H9 (cell line): ENCODE data around the gene ADAMTSL4. TPM values are rescaled to one million over a fixed set of nuclear protein-coding genes. Genes with fewer than 3 reads are reported as not detected.

ENCODE experiments used
- DNase-seq: peaks from one replicate; pipeline ENCODE4 v3.0.0-alpha.2; 2017
- H2AFZ ChIP-seq: one replicate; pipeline ENCODE4 v1.6.1; 2013; ENCODE audit warnings: mild to moderate bottlenecking, low read length, control low read depth, moderate library complexity
- H2AK5ac ChIP-seq: 2 replicates; pipeline ENCODE4 v1.6.1; 2013; ENCODE audit warnings: low read length, control low read depth, mixed read lengths; ENCODE audit not compliant: insufficient read length
- H2BK120ac ChIP-seq: one replicate; pipeline ENCODE4 v1.6.1; 2013; ENCODE audit warnings: low read depth, mild to moderate bottlenecking, low read length, control low read depth, inconsistent platforms; ENCODE audit not compliant: poor library complexity, severe bottlenecking
- H2BK12ac ChIP-seq: 2 replicates; pipeline ENCODE4 v1.6.1; 2013; ENCODE audit warnings: low read length, control low read depth, mixed read lengths, low read depth; ENCODE audit not compliant: insufficient read length
- H2BK15ac ChIP-seq: 2 replicates; pipeline ENCODE4 v1.6.1; 2013; ENCODE audit warnings: low read depth, low read length, control low read depth
- H2BK20ac ChIP-seq: one replicate; pipeline ENCODE4 v1.6.1; 2013; ENCODE audit warnings: low read depth, mild to moderate bottlenecking, low read length, control low read depth, inconsistent platforms; ENCODE audit not compliant: poor library complexity, severe bottlenecking
- H2BK5ac ChIP-seq: 2 replicates; pipeline ENCODE4 v1.6.1; 2013; ENCODE audit warnings: low read length, control low read depth, mixed read lengths; ENCODE audit not compliant: insufficient read length
- H3K14ac ChIP-seq: 2 replicates; pipeline ENCODE4 v1.6.1; 2013; ENCODE audit warnings: low read length, control low read depth; ENCODE audit not compliant: insufficient read depth
- H3K18ac ChIP-seq: 2 replicates; pipeline ENCODE4 v1.6.1; 2013; ENCODE audit warnings: low read depth, mild to moderate bottlenecking, mixed read lengths, low read length, control low read depth; ENCODE audit not compliant: insufficient read length
- H3K23ac ChIP-seq: 2 replicates; pipeline ENCODE4 v1.6.1; 2013; ENCODE audit warnings: low read length, control low read depth, mixed read lengths, low read depth; ENCODE audit not compliant: insufficient read length
- H3K23me2 ChIP-seq: 2 replicates; pipeline ENCODE4 v1.6.1; 2013; ENCODE audit warnings: low read depth, mild to moderate bottlenecking, mixed read lengths, low read length, control low read depth; ENCODE audit not compliant: insufficient read length, poor library complexity, severe bottlenecking
- H3K27ac ChIP-seq: 2 replicates; pipeline ENCODE4 v1.5.1; 2013; ENCODE audit warnings: low read length, control low read depth, mixed read lengths, low read depth; ENCODE audit not compliant: insufficient read length
- H3K27me3 ChIP-seq: 2 replicates; pipeline ENCODE4 v1.6.1; 2013; ENCODE audit warnings: low read length, control low read depth, inconsistent platforms; ENCODE audit not compliant: insufficient read depth
- H3K4ac ChIP-seq: 2 replicates; pipeline ENCODE4 v1.6.1; 2013; ENCODE audit warnings: low read depth, mild to moderate bottlenecking, control low read depth, inconsistent platforms, low read length, moderate library complexity
- H3K4me1 ChIP-seq: 2 replicates; pipeline ENCODE4 v1.6.1; 2013; ENCODE audit warnings: low read length, control low read depth, inconsistent platforms; ENCODE audit not compliant: insufficient read depth
- H3K4me2 ChIP-seq: 2 replicates; pipeline ENCODE4 v1.6.1; 2013; ENCODE audit warnings: low read length, control low read depth, mixed read lengths; ENCODE audit not compliant: insufficient read length, insufficient read depth
- H3K56ac ChIP-seq: 2 replicates; pipeline ENCODE4 v1.6.1; 2013; ENCODE audit warnings: low read depth, mild to moderate bottlenecking, mixed read lengths, low read length, control low read depth; ENCODE audit not compliant: insufficient read length
- H3K79me1 ChIP-seq: 2 replicates; pipeline ENCODE4 v1.6.1; 2013; ENCODE audit warnings: low read depth, mild to moderate bottlenecking, moderate library complexity, low read length, control low read depth, inconsistent platforms; ENCODE audit not compliant: insufficient read depth, poor library complexity, severe bottlenecking
- H3K79me2 ChIP-seq: 2 replicates; pipeline ENCODE4 v1.6.1; 2013; ENCODE audit warnings: low read length, control low read depth, inconsistent platforms; ENCODE audit not compliant: insufficient read depth
- H3K9ac ChIP-seq: 2 replicates; pipeline ENCODE4 v1.6.1; 2013; ENCODE audit warnings: low read length, control low read depth, mixed read lengths; ENCODE audit not compliant: insufficient read length; ENCODE audit errors: extremely low read depth
- H3K9me3 ChIP-seq: one replicate; pipeline ENCODE4 v1.6.1; 2013; ENCODE audit warnings: low read depth, low read length, inconsistent platforms; ENCODE audit not compliant: control insufficient read depth
- H3T11ph ChIP-seq: one replicate; pipeline ENCODE4 v1.6.1; 2013; ENCODE audit warnings: mild to moderate bottlenecking, low read length, control low read depth, inconsistent platforms
- H4K20me1 ChIP-seq: one replicate; pipeline ENCODE4 v1.6.1; 2013; ENCODE audit not compliant: control insufficient read depth, insufficient read length, insufficient read depth
- H4K5ac ChIP-seq: 2 replicates; pipeline ENCODE4 v1.6.1; 2013; ENCODE audit warnings: low read depth, mild to moderate bottlenecking, mixed read lengths, low read length, control low read depth; ENCODE audit not compliant: insufficient read length
- H4K8ac ChIP-seq: replicated peaks from 2 replicates; pipeline ENCODE4 v1.6.1; 2013; ENCODE audit warnings: low read length, control low read depth, mixed read lengths, low read depth; ENCODE audit not compliant: insufficient read length
- H4K91ac ChIP-seq: 2 replicates; pipeline ENCODE4 v1.6.1; 2013; ENCODE audit warnings: low read depth, mild to moderate bottlenecking, moderate library complexity, mixed read lengths, low read length, control low read depth; ENCODE audit not compliant: insufficient read length
- H3K27ac Mint-ChIP-seq, 3 experiments: 2 replicates in 2 of 3; 3 replicates in 1 of 3; pipeline ENCODE4 v1.8.0; 2020 to 2021; ENCODE audit warnings: mixed read lengths in 3 of 3, mild to moderate bottlenecking in 1 of 3, moderate library complexity in 1 of 3
- H3K27me3 Mint-ChIP-seq: 2 replicates; pipeline ENCODE4 v1.8.0; 2021; ENCODE audit warnings: low read depth, mild to moderate bottlenecking, moderate library complexity, mixed read lengths
- H3K36me3 Mint-ChIP-seq, 3 experiments: 2 replicates in 2 of 3; 3 replicates in 1 of 3; pipeline ENCODE4 v1.8.0; 2020 to 2021; ENCODE audit warnings: low read depth in 3 of 3, mixed read lengths in 3 of 3; ENCODE audit not compliant: insufficient read depth in 1 of 3
- H3K4me1 Mint-ChIP-seq, 2 experiments: 2 replicates each; pipeline ENCODE4 v1.8.0; 2020; ENCODE audit warnings: mixed read lengths in 2 of 2
- H3K4me3 Mint-ChIP-seq, 2 experiments: 2 replicates in 1 of 2; 3 replicates in 1 of 2; pipeline ENCODE4 v1.8.0; 2020 to 2021; ENCODE audit warnings: mild to moderate bottlenecking in 2 of 2, mixed read lengths in 2 of 2, moderate library complexity in 1 of 2
- H3K9me3 Mint-ChIP-seq, 2 experiments: 2 replicates in 1 of 2; 3 replicates in 1 of 2; pipeline ENCODE4 v1.8.0; 2020; ENCODE audit warnings: mild to moderate bottlenecking in 2 of 2, mixed read lengths in 2 of 2, moderate library complexity in 1 of 2
- CTCF ChIP-seq: fragments of 200-600 bp; sonication (generic); conservative IDR thresholded peaks from 3 replicates; pipeline ENCODE4 v1.8.0; 2021; ENCODE audit warnings: antibody characterized with exemption, mild to moderate bottlenecking
- WGBS: extraction: QIAGEN DNeasy Blood & Tissue Kit; methylation state at CpG from one replicate; pipeline ENCODE4 v1.1.7; 2013; ENCODE audit warnings: missing lambda C conversion rate, low lambda C conversion rate, mixed read lengths; ENCODE audit not compliant: insufficient read length; ENCODE audit errors: extremely low coverage; 5-methylcytosine and 5-hydroxymethylcytosine counted together
- total RNA-seq: library from RNA; stranded (reverse); gene quantifications from 2 replicates; pipeline ENCODE4 v1.2.1, GENCODE V29; 2021

The ADAMTSL4 gene
- total RNA-seq, 1 experiment from 2014 or later, result 6.1 TPM

DNA sequence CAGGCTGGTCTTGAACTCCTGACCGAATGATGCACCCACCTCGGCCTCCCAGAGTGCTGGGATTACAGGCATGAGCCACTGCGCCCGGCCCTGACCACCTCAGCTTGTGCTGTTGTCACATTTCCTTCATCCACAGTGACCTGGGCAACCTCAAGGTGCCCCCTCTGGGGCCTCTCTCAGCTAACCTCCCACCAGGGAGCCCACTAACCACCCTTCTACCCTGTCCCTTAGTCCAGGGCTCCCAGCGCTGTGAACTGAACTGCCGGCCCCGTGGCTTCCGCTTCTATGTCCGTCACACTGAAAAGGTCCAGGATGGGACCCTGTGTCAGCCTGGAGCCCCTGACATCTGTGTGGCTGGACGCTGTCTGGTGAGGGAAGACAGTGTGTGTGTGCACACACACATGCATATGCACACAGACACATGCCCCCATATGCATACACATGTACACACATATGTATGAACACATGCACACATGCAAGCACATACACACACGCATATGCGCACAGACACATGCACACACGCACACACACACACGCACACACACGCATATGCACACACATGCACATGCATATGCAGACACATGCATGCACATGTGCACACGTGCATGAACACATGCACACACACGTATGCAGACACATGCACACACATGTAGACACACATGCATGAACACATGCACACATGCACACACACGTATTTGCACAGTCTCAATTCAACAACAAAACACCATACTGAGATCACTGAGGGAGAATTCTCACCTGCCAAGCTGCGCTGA, 6.2 kb downstream of the ADAMTSL4 start:
- peak overlapping the region in 2 of 3 experiments; percentile 46 to 77; a peak in 2 of 7 replicates for H3K27ac Mint-ChIP-seq
- Histone ChIP-seq H3K4me1 (peaks cover 3% of the 10 kb centered on the region; the same call in 1 of the 2 replicates), H3K27ac (no peak overlapping the region)

More for the DNA sequence above, 6.2 kb downstream of the ADAMTSL4 start:
- no peak overlapping the region for H3K4me2 ChIP-seq
- H3T11ph ChIP-seq, result no peak overlapping the region
- H4K20me1 ChIP-seq, result no peaks in the 10 kb centered on the region
- H3K9me3 Mint-ChIP-seq, result no peaks in the 10 kb centered on the region
- H4K91ac ChIP-seq, result no peak overlapping the region
- peak; percentile 19 for DNase-seq
- peak overlapping the region; percentile 17 for H4K5ac ChIP-seq
- no peak overlapping the region for H3K4ac ChIP-seq
- TF ChIP-seq CTCF, result no peak
- H3K27me3 ChIP-seq, result no peaks in the 10 kb centered on the region
- no peak overlapping the region for H3K18ac ChIP-seq
- no peaks in the 10 kb centered on the region for H3K23me2 ChIP-seq
- no peaks in the 10 kb centered on the region for H3K9me3 ChIP-seq
- H3K9ac ChIP-seq, result no peak overlapping the region
- H3K23ac ChIP-seq, result no peak overlapping the region
- H3K4me1 Mint-ChIP-seq, result peaks cover 17 to 40% of the 10 kb centered on the region in 2 experiments
- H3K27me3 Mint-ChIP-seq, result peaks cover 14% of the 10 kb centered on the region
- H2BK120ac ChIP-seq, result no peak overlapping the region
- no peak overlapping the region for H3K56ac ChIP-seq
- H2AK5ac ChIP-seq, result no peak overlapping the region
- H2BK20ac ChIP-seq, result no peak overlapping the region
- H3K4me3 Mint-ChIP-seq, result no peak overlapping the region
- H3K79me1 ChIP-seq, result no peaks in the 10 kb centered on the region
- no peak overlapping the region for H2BK12ac ChIP-seq
- no peak overlapping the region for H3K14ac ChIP-seq
- H3K36me3 Mint-ChIP-seq, result peaks cover 3 to 5% (median 5%) of the 10 kb centered on the region in 3 experiments; a peak in 6 of 7 replicates
- H2AFZ ChIP-seq, result no peak overlapping the region
- H3K79me2 ChIP-seq, result no peaks in the 10 kb centered on the region
- H2BK5ac ChIP-seq, result no peak overlapping the region
- H4K8ac ChIP-seq, result peak overlapping the region; percentile 67
- no peak overlapping the region for H2BK15ac ChIP-seq
- WGBS, result no CpG with 5 or more reads among the region's 19 CpGs
